Measurements from ENCODE around the gene WRAP73.

Gene WRAP73

DNA sequence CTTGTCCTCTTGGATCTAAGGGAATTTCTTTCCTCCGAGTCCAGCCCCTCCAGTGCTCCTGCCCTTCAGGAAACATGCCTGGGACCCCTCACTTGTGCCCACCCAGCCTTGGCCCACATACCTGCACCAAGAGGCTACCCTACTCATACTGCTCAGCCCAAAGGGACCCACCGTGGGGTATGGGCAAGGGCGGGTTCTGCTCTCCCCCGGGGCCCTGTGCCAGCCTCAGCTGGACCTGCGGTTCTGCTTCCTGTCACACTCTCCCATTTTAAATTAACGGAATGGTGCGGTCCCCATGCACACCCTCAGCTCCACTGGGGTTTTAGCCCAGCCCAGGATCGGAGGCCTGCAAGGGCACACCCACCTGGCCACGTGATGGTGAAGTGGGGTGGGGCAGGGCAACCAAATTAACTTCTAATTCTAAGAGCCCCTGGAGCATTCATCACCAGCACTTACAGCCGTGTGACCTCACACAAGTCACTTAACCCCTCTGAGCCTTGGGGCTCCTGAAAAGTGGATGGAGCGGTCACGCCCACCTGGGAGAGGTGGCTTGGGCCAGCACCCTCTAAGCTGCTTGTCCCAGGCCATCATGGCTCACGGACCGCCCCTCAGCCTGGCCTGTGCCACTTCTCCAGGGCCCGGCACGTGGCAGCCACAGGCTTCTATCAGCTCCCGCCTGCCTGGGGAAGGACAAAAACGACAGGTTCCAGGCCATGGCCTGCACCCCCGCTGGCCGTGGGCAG lies 30.8 kb upstream of the WRAP73 start:
- H3K4me3 Mint-ChIP-seq = no peak overlapping the region
- peaks cover 38% of the 10 kb centered on the region for H3K27me3 Mint-ChIP-seq (ENCODE audit: low read depth)
- H3K36me3 Mint-ChIP-seq (ENCODE audit: low read depth) = no peaks in the 10 kb centered on the region
- no peaks in the 10 kb centered on the region for H3K4me1 Mint-ChIP-seq
- TF ChIP-seq, protein P1, sequence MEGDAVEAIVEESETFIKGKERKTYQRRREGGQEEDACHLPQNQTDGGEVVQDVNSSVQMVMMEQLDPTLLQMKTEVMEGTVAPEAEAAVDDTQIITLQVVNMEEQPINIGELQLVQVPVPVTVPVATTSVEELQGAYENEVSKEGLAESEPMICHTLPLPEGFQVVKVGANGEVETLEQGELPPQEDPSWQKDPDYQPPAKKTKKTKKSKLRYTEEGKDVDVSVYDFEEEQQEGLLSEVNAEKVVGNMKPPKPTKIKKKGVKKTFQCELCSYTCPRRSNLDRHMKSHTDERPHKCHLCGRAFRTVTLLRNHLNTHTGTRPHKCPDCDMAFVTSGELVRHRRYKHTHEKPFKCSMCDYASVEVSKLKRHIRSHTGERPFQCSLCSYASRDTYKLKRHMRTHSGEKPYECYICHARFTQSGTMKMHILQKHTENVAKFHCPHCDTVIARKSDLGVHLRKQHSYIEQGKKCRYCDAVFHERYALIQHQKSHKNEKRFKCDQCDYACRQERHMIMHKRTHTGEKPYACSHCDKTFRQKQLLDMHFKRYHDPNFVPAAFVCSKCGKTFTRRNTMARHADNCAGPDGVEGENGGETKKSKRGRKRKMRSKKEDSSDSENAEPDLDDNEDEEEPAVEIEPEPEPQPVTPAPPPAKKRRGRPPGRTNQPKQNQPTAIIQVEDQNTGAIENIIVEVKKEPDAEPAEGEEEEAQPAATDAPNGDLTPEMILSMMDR (IDR thresholded peaks at IDR 0.05; ENCODE audit: unreplicated experiment in 3 of 3) = no peak
- H3K9me3 Mint-ChIP-seq = no peaks in the 10 kb centered on the region
- no peak overlapping the region for H3K27ac Mint-ChIP-seq

DNA sequence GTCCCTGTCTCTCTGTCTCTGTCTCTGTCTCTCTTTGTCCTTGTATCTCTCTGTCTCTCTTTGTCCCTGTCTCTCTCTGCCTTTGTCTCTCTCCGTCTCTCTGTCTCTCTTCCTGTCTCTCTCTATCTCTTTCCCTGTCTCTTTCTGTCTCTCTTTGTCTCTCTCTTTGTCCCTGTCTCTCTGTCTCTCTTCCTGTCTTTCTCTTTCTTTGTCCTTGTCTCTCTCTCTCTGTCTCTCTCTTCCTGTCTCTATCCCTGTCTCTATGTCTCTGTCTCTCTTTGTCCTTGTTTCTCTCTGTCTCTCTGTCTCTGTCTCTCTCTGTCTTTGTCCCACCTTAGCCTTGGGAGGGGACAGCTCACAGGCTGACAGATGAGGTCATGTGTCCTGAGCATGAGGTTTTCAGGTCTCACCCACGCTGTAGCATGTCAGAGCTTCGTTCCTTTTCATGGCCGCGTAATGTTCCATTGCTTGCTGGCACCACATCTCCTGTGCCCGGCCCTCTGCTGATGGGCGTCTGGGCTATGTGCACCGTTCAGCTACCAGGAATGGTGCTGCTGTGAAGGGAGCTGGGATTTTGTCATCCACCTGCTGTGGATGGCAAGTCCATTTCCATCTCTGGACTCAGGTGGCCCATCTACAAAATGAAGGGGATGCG lies 30.0 kb upstream of the WRAP73 start:
- H3K9me3 Mint-ChIP-seq = no peaks in the 10 kb centered on the region
- TF ChIP-seq, protein P1 (IDR thresholded peaks at IDR 0.05; ENCODE audit: unreplicated experiment in 3 of 3) = no peak
- peaks cover 40% of the 10 kb centered on the region for H3K27me3 Mint-ChIP-seq (ENCODE audit: low read depth)
- no peaks in the 10 kb centered on the region for H3K36me3 Mint-ChIP-seq (ENCODE audit: low read depth)
- no peak overlapping the region for H3K27ac Mint-ChIP-seq
- H3K4me1 Mint-ChIP-seq = no peaks in the 10 kb centered on the region
- no peak overlapping the region for H3K4me3 Mint-ChIP-seq

DNA sequence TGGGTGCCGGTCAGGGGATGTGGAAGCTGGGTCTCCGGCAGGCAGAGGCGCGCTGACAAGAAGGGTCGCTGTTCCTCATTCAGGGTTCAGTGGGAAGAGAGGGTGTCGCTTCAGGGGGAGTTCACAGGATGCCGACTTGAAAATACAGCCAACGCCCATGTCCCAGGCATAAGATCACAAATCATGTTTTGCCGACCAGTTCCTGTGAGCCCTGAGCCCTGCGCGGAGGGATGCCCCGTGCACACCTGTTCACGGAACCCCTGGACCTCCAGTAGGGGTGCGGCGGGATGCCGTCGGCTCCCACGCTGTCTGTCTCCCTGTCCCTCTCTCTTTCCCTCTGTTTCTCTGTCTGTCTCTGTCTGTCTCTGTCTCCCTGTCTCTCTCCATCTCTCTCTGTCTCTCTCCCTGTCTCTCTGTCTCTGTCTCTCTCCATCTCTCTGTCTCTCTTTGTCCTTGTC lies 29.2 kb upstream of the WRAP73 start:
- no peak overlapping the region for H3K27ac Mint-ChIP-seq
- TF ChIP-seq, protein P1 (IDR thresholded peaks at IDR 0.05; ENCODE audit: unreplicated experiment in 3 of 3) = no peak
- H3K36me3 Mint-ChIP-seq (ENCODE audit: low read depth) = no peaks in the 10 kb centered on the region
- no peaks in the 10 kb centered on the region for H3K9me3 Mint-ChIP-seq
- no peaks in the 10 kb centered on the region for H3K4me1 Mint-ChIP-seq
- no peak overlapping the region for H3K4me3 Mint-ChIP-seq
- peaks cover 40% of the 10 kb centered on the region for H3K27me3 Mint-ChIP-seq (ENCODE audit: low read depth)

DNA sequence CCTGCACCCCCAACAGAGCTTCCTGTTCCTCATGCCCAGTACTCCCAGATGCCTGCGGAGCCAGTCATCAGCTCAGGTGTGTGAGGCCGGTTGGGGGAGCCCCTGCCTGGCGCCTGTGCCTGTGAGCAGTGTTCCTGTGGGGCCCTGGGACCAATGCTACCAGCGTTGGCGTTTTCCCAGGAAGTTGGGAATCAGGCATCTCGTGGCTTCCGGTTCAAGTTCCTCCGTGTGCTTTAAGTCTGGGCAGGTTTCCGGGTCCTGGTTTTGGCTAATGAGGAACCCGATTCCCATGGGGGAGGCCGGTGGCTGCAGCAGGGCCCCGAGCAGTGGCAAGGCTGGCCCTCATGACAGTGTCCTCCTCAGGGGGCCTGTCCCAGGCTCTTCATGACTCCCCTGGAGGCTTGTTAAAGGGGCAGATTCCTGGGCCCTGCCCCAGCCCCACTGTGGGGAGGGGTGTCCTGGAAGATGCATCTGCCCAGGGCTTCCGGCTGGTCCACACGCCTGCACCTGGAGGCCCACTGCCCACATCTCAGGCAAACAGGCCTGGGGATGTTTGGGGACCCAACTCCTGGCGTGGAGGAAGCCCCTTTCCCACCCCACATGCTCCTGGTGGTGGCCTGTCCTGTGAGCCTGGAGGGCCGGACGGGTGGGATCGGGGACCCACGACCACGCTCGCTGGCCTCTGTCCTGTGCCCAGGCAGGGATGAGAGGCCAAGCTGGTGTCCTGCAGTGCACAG lies 28.6 kb upstream of the WRAP73 start:
- H3K27ac Mint-ChIP-seq = no peak overlapping the region
- peaks cover 2% of the 10 kb centered on the region for H3K4me1 Mint-ChIP-seq
- H3K36me3 Mint-ChIP-seq (ENCODE audit: low read depth) = no peaks in the 10 kb centered on the region
- no peak overlapping the region for H3K4me3 Mint-ChIP-seq
- TF ChIP-seq, protein P1 (IDR thresholded peaks at IDR 0.05; ENCODE audit: unreplicated experiment in 3 of 3) = no peak
- H3K9me3 Mint-ChIP-seq = no peaks in the 10 kb centered on the region
- peaks cover 43% of the 10 kb centered on the region for H3K27me3 Mint-ChIP-seq (ENCODE audit: low read depth)

DNA sequence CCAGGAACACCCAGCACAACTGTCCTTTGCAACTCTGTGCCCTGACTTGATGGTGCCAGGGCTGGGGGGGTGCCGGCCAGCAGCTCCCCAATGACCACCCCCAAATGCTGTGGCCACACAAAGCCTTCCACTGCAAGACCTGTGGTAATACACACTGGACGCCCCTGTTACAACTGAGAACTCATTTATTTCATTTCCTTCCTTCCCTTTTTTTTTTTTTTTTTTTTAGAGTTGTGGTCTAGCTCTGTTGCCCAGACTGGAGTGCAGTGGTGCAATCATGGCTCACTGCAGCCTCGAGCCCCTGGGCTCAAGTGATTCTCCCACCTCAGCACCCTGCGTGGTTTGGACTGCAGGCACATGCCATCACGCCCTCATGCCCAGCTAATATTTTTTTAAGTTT lies 27.6 kb upstream of the WRAP73 start:
- Mint-ChIP-seq H3K4me1 (peaks cover 7% of the 10 kb centered on the region), H3K9me3 (no peaks in the 10 kb centered on the region), H3K27me3 (ENCODE audit: low read depth) (peaks cover 47% of the 10 kb centered on the region)

More for the DNA sequence above, 27.6 kb upstream of the WRAP73 start:
- Mint-ChIP-seq H3K36me3 (ENCODE audit: low read depth) (no peaks in the 10 kb centered on the region), H3K4me3 (no peak overlapping the region), H3K27ac (no peak overlapping the region)
- TF ChIP-seq, protein P1 (IDR thresholded peaks at IDR 0.05; ENCODE audit: unreplicated experiment in 3 of 3) = no peak
